ENCODE results near the gene AP3S2.

AP3S2 gene

DNA sequence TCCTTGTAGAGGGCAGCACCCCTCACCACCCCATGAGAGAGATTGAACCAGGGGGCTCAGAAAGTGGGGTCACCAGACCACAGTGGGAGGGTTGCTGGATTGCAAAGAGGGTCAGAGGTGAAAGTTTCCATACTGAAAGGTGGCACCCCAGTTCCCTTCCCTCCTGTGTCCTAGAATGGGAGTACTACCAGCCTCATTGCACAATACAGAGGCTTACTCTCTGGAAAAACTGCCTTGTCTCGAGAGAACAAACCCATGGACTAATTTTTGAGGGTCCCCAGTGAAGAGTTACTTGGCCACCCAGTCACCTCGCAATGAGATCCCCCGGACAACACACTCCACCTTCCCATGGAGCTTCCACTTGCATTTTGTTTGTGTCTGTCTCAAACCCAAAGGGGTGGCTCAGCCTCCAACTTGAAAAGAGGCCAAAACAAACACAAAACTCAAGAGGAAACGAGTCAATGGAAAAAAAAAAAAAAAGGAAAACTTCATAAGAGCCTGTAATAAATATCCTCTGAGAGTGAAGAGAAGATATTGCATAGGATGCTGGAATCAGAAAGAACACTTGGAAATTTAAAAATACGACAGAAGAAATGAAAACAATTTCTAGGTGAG is 99.1 kb downstream of the AP3S2 start:
- H3K36me3 ChIP-seq (ENCODE audit: insufficient read depth, low read length), result no peaks in the 10 kb centered on the region
- no peaks in the 10 kb centered on the region for H3K9me3 ChIP-seq (ENCODE audit: insufficient read depth, low read length, severe bottlenecking)
- H3K4me2 ChIP-seq (ENCODE audit: insufficient read depth, low read length), result no peak overlapping the region
- DNase-seq (no peak), ATAC-seq (ENCODE audit: insufficient read depth, low read depth) (no peak)
- H3K4me3 ChIP-seq (ENCODE audit: low read depth in 1 of 2, low read length in 2 of 2), result no peak overlapping the region
- H3K27ac ChIP-seq (ENCODE audit: low read length), result no peak overlapping the region
- H4K20me1 ChIP-seq (ENCODE audit: insufficient read depth, low read length), result no peaks in the 10 kb centered on the region
- H3K4me1 ChIP-seq (ENCODE audit: insufficient read depth, low read length), result no peaks in the 10 kb centered on the region
- H2AFZ ChIP-seq (ENCODE audit: low read depth, low read length), result no peak overlapping the region
- no peak overlapping the region for H3K9ac ChIP-seq (ENCODE audit: low read depth, low read length)
- TF ChIP-seq, protein P1, sequence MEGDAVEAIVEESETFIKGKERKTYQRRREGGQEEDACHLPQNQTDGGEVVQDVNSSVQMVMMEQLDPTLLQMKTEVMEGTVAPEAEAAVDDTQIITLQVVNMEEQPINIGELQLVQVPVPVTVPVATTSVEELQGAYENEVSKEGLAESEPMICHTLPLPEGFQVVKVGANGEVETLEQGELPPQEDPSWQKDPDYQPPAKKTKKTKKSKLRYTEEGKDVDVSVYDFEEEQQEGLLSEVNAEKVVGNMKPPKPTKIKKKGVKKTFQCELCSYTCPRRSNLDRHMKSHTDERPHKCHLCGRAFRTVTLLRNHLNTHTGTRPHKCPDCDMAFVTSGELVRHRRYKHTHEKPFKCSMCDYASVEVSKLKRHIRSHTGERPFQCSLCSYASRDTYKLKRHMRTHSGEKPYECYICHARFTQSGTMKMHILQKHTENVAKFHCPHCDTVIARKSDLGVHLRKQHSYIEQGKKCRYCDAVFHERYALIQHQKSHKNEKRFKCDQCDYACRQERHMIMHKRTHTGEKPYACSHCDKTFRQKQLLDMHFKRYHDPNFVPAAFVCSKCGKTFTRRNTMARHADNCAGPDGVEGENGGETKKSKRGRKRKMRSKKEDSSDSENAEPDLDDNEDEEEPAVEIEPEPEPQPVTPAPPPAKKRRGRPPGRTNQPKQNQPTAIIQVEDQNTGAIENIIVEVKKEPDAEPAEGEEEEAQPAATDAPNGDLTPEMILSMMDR (IDR thresholded peaks at IDR 0.05; ENCODE audit: borderline replicate concordance, extremely low read depth, low read length, poor library complexity, severe bottlenecking), result no peak
- TF ChIP-seq EZH2 (IDR thresholded peaks at IDR 0.05; ENCODE audit: borderline replicate concordance, low read depth, low read length, severe bottlenecking), result no peak
- H3K79me2 ChIP-seq (ENCODE audit: insufficient read depth, low read length), result no peaks in the 10 kb centered on the region
- no peaks in the 10 kb centered on the region for H3K27me3 ChIP-seq (ENCODE audit: insufficient read depth, low read length, poor library complexity)

DNA sequence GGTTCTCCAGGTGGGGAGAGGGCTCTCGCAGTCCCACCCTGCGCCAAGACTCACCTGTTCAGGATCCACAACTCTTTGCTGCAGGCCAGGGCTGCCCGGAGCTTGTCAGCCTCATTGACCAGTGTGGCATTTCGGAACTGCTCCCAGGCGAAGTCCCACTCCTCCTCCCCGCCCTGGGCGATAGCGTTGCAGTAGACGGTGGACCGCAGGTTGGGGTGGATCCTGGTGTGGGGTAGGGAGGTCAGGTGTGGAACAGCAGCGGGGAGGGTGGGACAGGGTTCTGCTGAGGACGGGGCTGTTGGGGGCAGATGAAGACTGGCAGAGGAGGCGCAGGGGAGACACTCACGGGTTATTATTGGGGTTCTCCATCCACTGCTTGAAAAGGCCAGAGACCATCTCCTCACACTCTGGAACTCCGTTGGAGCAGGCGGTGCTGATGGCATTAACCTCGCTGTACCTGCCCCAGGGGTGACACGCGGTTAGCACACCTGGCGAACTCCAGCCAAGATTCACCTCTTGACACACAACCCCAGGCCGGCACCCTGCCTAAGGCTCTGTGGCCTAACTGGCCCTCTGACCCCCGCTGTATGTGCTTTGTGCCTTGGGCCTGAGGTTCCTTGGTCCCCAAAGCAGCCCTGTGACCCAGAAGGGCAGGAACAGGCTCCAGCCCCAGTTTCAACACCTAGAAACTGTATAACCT is 101.5 kb downstream of the AP3S2 start:
- no peak overlapping the region for H3K27ac ChIP-seq (ENCODE audit: low read length)
- H3K36me3 ChIP-seq (ENCODE audit: insufficient read depth, low read length), result no peaks in the 10 kb centered on the region
- no peaks in the 10 kb centered on the region for H3K9me3 ChIP-seq (ENCODE audit: insufficient read depth, low read length, severe bottlenecking)
- TF ChIP-seq, protein P1 (IDR thresholded peaks at IDR 0.05; ENCODE audit: borderline replicate concordance, extremely low read depth, low read length, poor library complexity, severe bottlenecking), result no peak
- TF ChIP-seq EZH2 (IDR thresholded peaks at IDR 0.05; ENCODE audit: borderline replicate concordance, low read depth, low read length, severe bottlenecking), result no peak
- no peak overlapping the region for H3K4me3 ChIP-seq (ENCODE audit: low read depth in 1 of 2, low read length in 2 of 2)
- no peak overlapping the region for H3K4me2 ChIP-seq (ENCODE audit: insufficient read depth, low read length)
- H4K20me1 ChIP-seq (ENCODE audit: insufficient read depth, low read length), result no peaks in the 10 kb centered on the region
- no peaks in the 10 kb centered on the region for H3K79me2 ChIP-seq (ENCODE audit: insufficient read depth, low read length)
- no peaks in the 10 kb centered on the region for H3K27me3 ChIP-seq (ENCODE audit: insufficient read depth, low read length, poor library complexity)
- ATAC-seq (ENCODE audit: insufficient read depth, low read depth) (no peak), DNase-seq (no peak)
- no peaks in the 10 kb centered on the region for H3K4me1 ChIP-seq (ENCODE audit: insufficient read depth, low read length)
- no peak overlapping the region for H3K9ac ChIP-seq (ENCODE audit: low read depth, low read length)
- no peak overlapping the region for H2AFZ ChIP-seq (ENCODE audit: low read depth, low read length)

DNA sequence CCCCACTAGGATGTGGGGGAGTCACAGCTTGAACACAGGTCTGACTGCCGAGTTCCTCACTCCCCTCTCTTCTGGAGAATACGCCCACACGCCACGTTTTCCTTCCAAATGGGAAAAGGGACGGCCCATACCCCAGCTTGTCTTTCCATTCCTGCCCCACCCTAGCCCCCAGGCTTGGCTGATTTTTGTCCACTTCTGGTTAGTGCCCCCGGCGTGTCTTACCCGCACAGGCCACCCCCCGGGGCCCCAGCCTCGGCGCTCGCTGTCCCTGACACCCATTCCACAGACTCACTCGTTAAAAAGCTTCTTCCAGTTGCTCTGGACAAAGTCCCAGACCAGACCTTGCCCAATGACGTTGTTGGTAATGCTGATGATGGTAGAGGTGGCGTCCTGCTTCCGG is 103.1 kb downstream of the AP3S2 start:
- H3K4me2 ChIP-seq (ENCODE audit: insufficient read depth, low read length), result no peak overlapping the region
- no peaks in the 10 kb centered on the region for H3K27me3 ChIP-seq (ENCODE audit: insufficient read depth, low read length, poor library complexity)
- ATAC-seq (ENCODE audit: insufficient read depth, low read depth) (no peak), DNase-seq (no peak)
- no peak overlapping the region for H2AFZ ChIP-seq (ENCODE audit: low read depth, low read length)
- no peak overlapping the region for H3K27ac ChIP-seq (ENCODE audit: low read length)
- no peak overlapping the region for H3K9ac ChIP-seq (ENCODE audit: low read depth, low read length)
- H4K20me1 ChIP-seq (ENCODE audit: insufficient read depth, low read length), result no peaks in the 10 kb centered on the region
- H3K79me2 ChIP-seq (ENCODE audit: insufficient read depth, low read length), result no peaks in the 10 kb centered on the region
- TF ChIP-seq, protein P1 (IDR thresholded peaks at IDR 0.05; ENCODE audit: borderline replicate concordance, extremely low read depth, low read length, poor library complexity, severe bottlenecking), result no peak
- no peak for TF ChIP-seq EZH2 (IDR thresholded peaks at IDR 0.05; ENCODE audit: borderline replicate concordance, low read depth, low read length, severe bottlenecking)
- no peak overlapping the region for H3K4me3 ChIP-seq (ENCODE audit: low read depth in 1 of 2, low read length in 2 of 2)
- H3K4me1 ChIP-seq (ENCODE audit: insufficient read depth, low read length), result no peaks in the 10 kb centered on the region
- H3K9me3 ChIP-seq (ENCODE audit: insufficient read depth, low read length, severe bottlenecking), result no peaks in the 10 kb centered on the region
- H3K36me3 ChIP-seq (ENCODE audit: insufficient read depth, low read length), result no peaks in the 10 kb centered on the region
